Adrenal gland (tissue), 5 donors: Measurements from ENCODE around the gene SYT15.
"Not testable (repeated sequence)": the region's sequence is repeated elsewhere in the genome, so short reads cannot be mapped to it uniquely, and the experiment has no call there.

Experiments used
- POLR2A ChIP-seq, 2 donors: fragments of 450-650 bp; IDR thresholded peaks; one replicate each; pipeline ENCODE4 v1.6.1; 2017; ENCODE audit warnings: antibody characterized with exemption in 2 of 2, mild to moderate bottlenecking in 2 of 2, moderate library complexity in 1 of 2
- TF ChIP-seq, protein P1 (sequence below), 6 experiments: fragments of 450-650 bp in 4 of 6; fragments of 200-600 bp in 2 of 6; sonication (generic) in 1 of 6; IDR thresholded peaks; 1 replicate in 5 of 6; 2 replicates in 1 of 6; pipeline versions ENCODE4 v1.5.1 to v1.8.0; 2016 to 2021; ENCODE audit warnings: antibody characterized with exemption in 6 of 6, mild to moderate bottlenecking in 2 of 6, moderate library complexity in 1 of 6
- donor health status: DM: no; HTN: no; CAD: no.

- TF ChIP-seq, protein P1, sequence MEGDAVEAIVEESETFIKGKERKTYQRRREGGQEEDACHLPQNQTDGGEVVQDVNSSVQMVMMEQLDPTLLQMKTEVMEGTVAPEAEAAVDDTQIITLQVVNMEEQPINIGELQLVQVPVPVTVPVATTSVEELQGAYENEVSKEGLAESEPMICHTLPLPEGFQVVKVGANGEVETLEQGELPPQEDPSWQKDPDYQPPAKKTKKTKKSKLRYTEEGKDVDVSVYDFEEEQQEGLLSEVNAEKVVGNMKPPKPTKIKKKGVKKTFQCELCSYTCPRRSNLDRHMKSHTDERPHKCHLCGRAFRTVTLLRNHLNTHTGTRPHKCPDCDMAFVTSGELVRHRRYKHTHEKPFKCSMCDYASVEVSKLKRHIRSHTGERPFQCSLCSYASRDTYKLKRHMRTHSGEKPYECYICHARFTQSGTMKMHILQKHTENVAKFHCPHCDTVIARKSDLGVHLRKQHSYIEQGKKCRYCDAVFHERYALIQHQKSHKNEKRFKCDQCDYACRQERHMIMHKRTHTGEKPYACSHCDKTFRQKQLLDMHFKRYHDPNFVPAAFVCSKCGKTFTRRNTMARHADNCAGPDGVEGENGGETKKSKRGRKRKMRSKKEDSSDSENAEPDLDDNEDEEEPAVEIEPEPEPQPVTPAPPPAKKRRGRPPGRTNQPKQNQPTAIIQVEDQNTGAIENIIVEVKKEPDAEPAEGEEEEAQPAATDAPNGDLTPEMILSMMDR (IDR thresholded peaks at IDR 0.05): not testable (repeated sequence)
- not testable (repeated sequence) for TF ChIP-seq POLR2A (IDR thresholded peaks at IDR 0.05)
Measured at GRCh38 chr10:46578474-46579178, at the start of gene SYT15.
